Mucosa of rectum (tissue), 2 donors: ENCODE data around the gene LPP.

Experiments used
- H3K27ac ChIP-seq, 2 donors: one replicate each; pipeline ENCODE4 v1.7.0; 2013; ENCODE audit warnings: inconsistent platforms in 2 of 2, low read depth in 2 of 2, low read length in 2 of 2
- H3K27me3 ChIP-seq, 2 donors: one replicate each; pipeline ENCODE4 v1.7.0; 2013; ENCODE audit warnings: low read length in 2 of 2; ENCODE audit not compliant: control insufficient read depth in 2 of 2, insufficient read depth in 2 of 2
- H3K36me3 ChIP-seq, 2 donors: one replicate each; pipeline ENCODE4 v1.7.0; 2013; ENCODE audit warnings: low read length in 2 of 2; ENCODE audit not compliant: control insufficient read depth in 2 of 2, insufficient read depth in 2 of 2
- H3K4me1 ChIP-seq, 2 donors: one replicate each; pipeline ENCODE4 v1.7.0; 2013; ENCODE audit warnings: low read length in 2 of 2, mild to moderate bottlenecking in 1 of 2; ENCODE audit not compliant: control insufficient read depth in 2 of 2, insufficient read depth in 2 of 2
- H3K4me3 ChIP-seq, 2 donors: one replicate each; pipeline ENCODE4 v1.7.0; 2013; ENCODE audit warnings: low read length in 2 of 2
- H3K9ac ChIP-seq, 2 donors: one replicate each; pipeline ENCODE4 v1.7.0; 2013; ENCODE audit warnings: low read length in 2 of 2, low read depth in 1 of 2, mild to moderate bottlenecking in 1 of 2
- H3K9me3 ChIP-seq, 2 donors: one replicate each; pipeline ENCODE4 v1.7.0; 2013; ENCODE audit warnings: low read length in 2 of 2; ENCODE audit not compliant: control insufficient read depth in 2 of 2
- donor health status: healthy.
- donor health status: Normal muscosa, but diverticular disease.

The LPP gene

DNA sequence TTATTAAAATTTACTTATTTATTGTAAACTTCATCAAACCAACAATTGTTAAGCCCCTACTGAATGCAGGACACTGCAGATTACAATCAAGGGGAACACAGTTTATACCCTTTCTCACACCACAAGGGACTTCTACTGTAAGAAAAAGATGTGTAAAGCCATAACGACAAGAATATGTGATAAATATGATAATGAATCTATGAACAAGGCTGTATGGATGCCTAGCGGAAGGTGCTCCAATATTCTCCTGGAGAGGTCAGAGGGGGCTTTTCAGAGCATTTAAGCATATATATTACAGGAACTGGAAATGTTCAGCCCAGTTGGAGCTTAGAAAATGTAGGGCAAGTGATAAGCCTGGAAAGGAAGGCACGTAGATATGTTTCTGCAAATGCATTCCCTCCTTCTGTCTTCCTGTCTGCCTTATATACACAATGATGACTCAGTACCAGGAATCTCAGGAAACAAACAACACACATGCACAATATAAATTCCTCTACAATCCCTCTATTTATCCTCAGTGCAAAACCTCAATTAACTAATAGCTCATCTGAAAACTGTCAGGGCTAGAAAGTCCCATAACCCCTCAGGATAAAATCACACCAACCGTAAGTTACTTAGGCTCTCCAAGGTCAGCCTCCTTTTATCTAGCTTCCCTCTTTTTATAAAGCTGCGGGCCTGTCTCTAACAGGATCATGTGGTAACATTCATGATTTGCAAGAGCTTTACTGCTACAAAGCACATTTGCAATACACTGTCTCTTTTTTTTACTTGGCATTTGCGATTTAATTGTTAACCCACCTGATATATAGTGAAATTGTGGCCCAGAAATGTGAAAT is 393.1 kb downstream of the LPP start:
- H3K27me3 ChIP-seq = no peaks in the 10 kb centered on the region
- no peak overlapping the region for H3K4me3 ChIP-seq
- H3K9ac ChIP-seq = no peak overlapping the region
- no peaks in the 10 kb centered on the region for H3K4me1 ChIP-seq
- H3K9me3 ChIP-seq = no peaks in the 10 kb centered on the region
- peaks cover 0 to 5% of the 10 kb centered on the region in 2 donors for H3K36me3 ChIP-seq
- H3K27ac ChIP-seq = no peak overlapping the region

DNA sequence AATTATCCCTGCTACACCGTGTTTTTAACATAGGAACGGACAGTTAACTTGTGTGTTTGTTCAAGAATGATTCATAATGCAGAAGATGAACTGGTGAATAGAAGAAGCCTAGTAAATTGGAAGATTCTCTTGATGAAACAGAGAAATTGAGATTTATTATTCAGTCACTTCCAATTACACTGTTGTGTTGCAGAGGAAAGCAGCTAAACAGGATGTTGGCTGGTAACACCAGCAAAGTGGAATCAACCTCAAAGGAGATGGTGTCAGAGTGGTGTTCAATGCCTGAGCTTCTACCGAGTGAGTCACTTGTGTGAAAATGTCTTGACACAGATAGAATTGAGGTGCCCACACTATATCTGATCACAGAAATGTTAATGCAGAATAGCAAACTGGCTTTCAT is 399.6 kb downstream of the LPP start:
- H3K4me3 ChIP-seq = no peak overlapping the region
- H3K36me3 ChIP-seq = no peaks in the 10 kb centered on the region
- no peak overlapping the region for H3K27ac ChIP-seq
- H3K9me3 ChIP-seq = no peaks in the 10 kb centered on the region
- H3K27me3 ChIP-seq = no peaks in the 10 kb centered on the region
- H3K9ac ChIP-seq = no peak overlapping the region
- no peaks in the 10 kb centered on the region for H3K4me1 ChIP-seq

DNA sequence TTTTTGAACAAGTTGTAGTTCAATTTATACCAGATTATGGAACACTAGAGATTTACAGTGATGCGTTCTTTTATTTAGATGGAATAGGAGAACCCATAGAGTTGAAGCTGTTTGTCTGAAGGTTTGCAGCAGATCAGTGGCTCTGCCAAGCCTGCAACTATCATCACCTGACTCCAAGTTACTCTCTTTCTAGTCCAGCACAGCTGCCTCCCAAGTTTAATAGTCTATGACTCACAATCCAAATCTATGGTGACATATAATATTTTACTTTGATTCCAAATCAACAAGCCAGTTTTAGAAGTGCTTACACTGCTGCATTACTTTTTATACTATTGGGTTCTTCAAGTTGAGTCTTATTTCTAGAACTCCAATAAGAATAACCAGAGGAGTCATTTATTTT is 400.4 kb downstream of the LPP start:
- no peaks in the 10 kb centered on the region for H3K4me1 ChIP-seq
- no peaks in the 10 kb centered on the region for H3K36me3 ChIP-seq
- no peak overlapping the region for H3K9ac ChIP-seq
- H3K27ac ChIP-seq = no peak overlapping the region
- H3K9me3 ChIP-seq = no peaks in the 10 kb centered on the region
- H3K4me3 ChIP-seq = no peak overlapping the region
- H3K27me3 ChIP-seq = no peaks in the 10 kb centered on the region

DNA sequence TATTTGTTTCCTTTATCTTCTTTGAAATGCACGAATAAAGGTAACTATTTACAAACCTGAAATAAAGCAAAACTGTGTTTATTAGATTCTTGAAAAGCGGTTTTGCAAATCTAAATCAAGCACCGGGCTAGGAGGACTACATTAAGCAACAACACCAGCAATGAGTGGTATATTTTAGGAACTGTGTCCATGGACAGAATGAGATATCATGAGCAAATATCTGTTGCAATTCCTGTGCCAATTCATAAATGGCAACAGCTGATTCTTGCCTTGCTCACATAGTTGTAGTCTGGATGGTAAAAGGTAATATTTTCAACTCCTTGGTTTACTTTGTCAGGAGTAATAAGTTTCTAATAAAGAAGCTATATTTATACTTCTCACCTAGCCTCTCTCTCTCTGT is 403.3 kb downstream of the LPP start:
- no peak overlapping the region for H3K4me3 ChIP-seq
- no peak overlapping the region for H3K9ac ChIP-seq
- no peak overlapping the region for H3K27ac ChIP-seq
- no peaks in the 10 kb centered on the region for H3K27me3 ChIP-seq
- H3K9me3 ChIP-seq = no peaks in the 10 kb centered on the region
- H3K4me1 ChIP-seq = no peaks in the 10 kb centered on the region
- H3K36me3 ChIP-seq = no peaks in the 10 kb centered on the region

DNA sequence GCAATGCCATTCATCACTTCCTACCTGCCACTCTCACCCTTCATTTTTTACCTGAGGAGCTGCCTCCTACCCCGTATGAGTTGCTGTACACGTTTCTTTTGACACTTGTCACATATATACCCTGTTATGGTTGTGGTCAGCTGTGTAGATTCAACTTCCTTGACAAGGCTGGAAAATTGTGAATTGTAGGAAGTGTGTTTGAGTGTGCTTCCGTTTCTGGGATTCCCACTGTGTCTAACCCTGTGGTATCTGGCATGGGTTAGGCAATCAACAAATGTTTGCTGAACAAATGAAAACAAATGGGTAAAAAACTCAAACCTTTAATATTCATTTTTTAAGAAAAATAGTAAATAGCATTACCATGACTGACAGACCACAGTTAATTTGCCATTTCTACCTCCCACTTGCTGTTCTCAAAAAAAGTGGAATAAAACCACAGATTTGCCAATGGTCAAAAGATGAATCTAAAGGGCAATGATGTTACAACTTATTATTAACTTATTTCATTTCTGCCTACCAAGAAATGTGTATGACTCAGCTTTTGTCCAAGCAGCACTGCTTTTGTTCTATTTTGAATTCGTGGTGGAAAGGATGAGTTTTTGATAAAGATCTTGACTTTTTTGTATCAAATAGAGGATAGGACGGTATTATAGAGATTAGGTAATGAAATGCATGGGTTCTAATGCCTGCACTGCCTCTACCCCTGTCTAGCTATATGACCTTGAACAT is 404.6 kb downstream of the LPP start:
- H3K4me1 ChIP-seq = no peaks in the 10 kb centered on the region
- no peaks in the 10 kb centered on the region for H3K27me3 ChIP-seq
- H3K9ac ChIP-seq = no peak overlapping the region
- no peak overlapping the region for H3K27ac ChIP-seq
- H3K9me3 ChIP-seq = no peaks in the 10 kb centered on the region
- no peak overlapping the region for H3K4me3 ChIP-seq
- no peaks in the 10 kb centered on the region for H3K36me3 ChIP-seq

DNA sequence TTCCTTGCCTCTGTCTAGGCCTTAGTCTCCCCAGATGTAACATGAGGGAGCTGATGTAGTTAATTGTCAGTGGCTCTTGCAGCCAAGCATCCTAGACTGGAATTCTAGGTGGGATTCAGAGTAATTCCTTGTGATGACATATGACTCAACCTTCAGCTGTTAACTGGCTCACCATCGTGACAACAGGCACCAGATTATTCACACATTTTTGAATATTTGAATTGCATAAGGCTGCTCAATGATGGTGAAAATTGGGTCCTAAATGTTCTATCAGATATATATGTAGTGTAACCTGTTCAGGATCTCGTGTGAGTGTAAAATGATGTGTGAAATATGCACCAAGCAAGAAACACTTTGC is 405.1 kb downstream of the LPP start:
- Histone ChIP-seq H3K27ac (no peak overlapping the region), H3K9me3 (no peaks in the 10 kb centered on the region), H3K27me3 (no peaks in the 10 kb centered on the region), H3K4me1 (no peaks in the 10 kb centered on the region), H3K9ac (no peak overlapping the region), H3K4me3 (no peak overlapping the region), H3K36me3 (no peaks in the 10 kb centered on the region)

DNA sequence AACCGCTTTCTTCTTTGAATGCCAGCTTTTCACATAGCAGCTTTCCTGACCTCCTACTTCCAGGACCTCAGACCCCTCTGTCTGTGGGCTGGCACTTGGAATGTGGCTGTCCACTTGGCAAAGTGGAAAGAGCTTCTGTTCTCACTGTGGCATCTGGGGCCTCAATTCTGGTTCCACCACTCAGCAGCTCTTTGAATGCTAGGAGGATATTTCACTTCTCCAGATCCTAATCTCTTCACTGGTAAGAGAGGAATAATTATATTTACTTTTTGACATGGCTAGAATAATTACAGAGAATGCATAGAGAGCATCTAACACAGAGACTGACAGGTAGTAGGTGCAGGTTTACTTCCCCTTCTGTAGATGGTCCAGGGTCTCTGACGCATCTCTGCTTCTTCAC is 405.9 kb downstream of the LPP start:
- no peaks in the 10 kb centered on the region for H3K27me3 ChIP-seq
- no peaks in the 10 kb centered on the region for H3K9me3 ChIP-seq
- no peak overlapping the region for H3K4me3 ChIP-seq
- no peak overlapping the region for H3K9ac ChIP-seq
- H3K27ac ChIP-seq = no peak overlapping the region
- H3K4me1 ChIP-seq = no peaks in the 10 kb centered on the region
- no peaks in the 10 kb centered on the region for H3K36me3 ChIP-seq

DNA sequence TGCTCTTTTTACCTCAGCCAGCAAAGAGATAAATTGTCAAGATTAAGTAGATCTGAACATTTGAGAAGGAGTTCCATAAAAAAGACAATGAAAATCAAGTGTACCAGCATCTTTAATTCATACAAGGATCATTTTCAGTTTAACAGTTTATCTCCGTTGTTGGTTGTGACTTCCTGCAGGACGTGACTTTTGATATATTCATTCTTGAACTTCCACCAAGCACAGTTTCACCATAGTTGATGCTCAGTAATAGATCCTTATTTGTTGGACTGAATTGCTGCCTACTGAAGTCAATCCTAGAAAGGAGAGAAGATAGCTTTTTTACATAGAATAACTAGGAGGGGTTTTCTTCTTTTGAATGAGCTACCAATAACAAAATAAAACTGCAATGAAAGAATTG is 408.2 kb downstream of the LPP start:
- no peaks in the 10 kb centered on the region for H3K4me1 ChIP-seq
- H3K9me3 ChIP-seq = no peaks in the 10 kb centered on the region

DNA sequence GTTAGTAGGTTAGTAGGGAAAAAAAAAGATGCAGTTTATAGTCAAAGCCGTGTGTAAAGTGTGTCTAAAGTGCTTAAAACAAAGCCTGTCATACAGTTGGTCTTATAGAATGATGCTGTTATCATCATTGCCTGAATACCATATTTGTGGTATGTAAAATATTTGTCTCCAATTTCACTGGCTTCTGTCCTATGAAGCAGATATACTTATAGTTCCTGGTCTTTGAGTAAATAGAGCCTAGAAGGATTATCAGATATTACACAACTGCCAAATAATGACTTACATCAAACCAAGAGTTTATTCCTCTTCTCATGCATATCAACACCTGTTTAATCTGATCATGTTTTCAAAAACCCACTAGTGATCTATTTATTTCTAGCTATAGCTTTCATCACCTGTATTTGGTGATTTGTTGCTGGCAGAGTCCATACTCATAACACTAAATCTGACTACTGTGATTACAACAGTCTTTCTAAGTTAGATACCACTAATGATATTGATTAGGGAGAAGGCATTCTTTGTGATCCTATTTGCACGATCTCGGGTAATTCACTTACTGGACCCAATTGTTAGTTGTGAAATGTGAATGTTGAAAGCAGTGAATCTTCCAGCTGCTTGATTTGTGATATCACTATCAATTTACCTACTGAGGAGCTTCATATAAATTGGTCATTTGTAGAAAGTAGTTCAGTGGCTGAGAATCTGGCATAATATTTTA is 413.7 kb downstream of the LPP start:
- Histone ChIP-seq H3K4me1 (no peaks in the 10 kb centered on the region), H3K36me3 (no peaks in the 10 kb centered on the region), H3K9me3 (no peaks in the 10 kb centered on the region), H3K9ac (no peak overlapping the region), H3K27me3 (no peaks in the 10 kb centered on the region), H3K4me3 (no peak overlapping the region), H3K27ac (no peak overlapping the region)

More for the DNA sequence above, 408.2 kb downstream of the LPP start:
- Histone ChIP-seq H3K9ac (no peak overlapping the region), H3K27ac (no peak overlapping the region), H3K36me3 (no peaks in the 10 kb centered on the region), H3K4me3 (no peak overlapping the region), H3K27me3 (no peaks in the 10 kb centered on the region)

DNA sequence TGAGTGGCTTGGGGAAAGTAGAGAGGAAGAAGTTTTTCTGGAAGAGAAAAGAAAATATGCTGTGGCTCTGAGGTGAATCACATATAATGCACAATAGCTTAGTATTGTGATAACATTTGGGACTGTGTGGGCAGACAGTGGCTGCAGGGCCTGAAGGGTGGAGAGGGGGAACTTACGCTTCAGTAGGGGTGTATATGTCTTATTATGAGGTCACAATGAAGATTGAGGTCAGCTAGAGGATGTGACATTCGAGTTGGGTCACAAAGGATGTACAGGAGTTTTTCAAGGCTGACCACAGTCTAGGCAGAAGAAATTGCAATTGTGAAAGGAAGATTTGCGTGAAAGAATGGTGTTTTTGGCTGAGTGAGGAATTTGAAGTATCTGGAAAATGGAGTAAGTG is 414.8 kb downstream of the LPP start:
- Histone ChIP-seq H3K36me3 (no peaks in the 10 kb centered on the region), H3K27me3 (no peaks in the 10 kb centered on the region), H3K9me3 (no peaks in the 10 kb centered on the region), H3K27ac (no peak overlapping the region), H3K9ac (no peak overlapping the region), H3K4me1 (no peaks in the 10 kb centered on the region), H3K4me3 (no peak overlapping the region)
